DND-41 (cell line): ENCODE measurements around the gene CDS2.

Source experiments
- ATAC-seq: fragments of 200-7000 bp; cut with Tn5 transposase; 3 replicates; pipeline ENCODE4 v1.9.1; 2021; ENCODE audit warnings: low read depth; ENCODE audit not compliant: insufficient read depth
- DNase-seq: peaks from one replicate; pipeline ENCODE4 v3.0.0-alpha.2; 2020
- H2AFZ ChIP-seq: 2 replicates; pipeline ENCODE4 v1.6.0; 2012; ENCODE audit warnings: low read depth, low read length
- H3K27ac ChIP-seq: 2 replicates; pipeline ENCODE4 v1.5.1; 2012; ENCODE audit warnings: low read length, inconsistent platforms
- H3K27me3 ChIP-seq: fragments of 200-600 bp; sonication (generic); 2 replicates; pipeline ENCODE4 v1.6.0; 2012; ENCODE audit warnings: low read length, mild to moderate bottlenecking, inconsistent platforms; ENCODE audit not compliant: insufficient read depth, poor library complexity
- H3K36me3 ChIP-seq: 2 replicates; pipeline ENCODE4 v1.5.1; 2012; ENCODE audit warnings: low read length, inconsistent platforms; ENCODE audit not compliant: insufficient read depth
- H3K4me1 ChIP-seq: 2 replicates; pipeline ENCODE4 v1.5.1; 2012; ENCODE audit warnings: mild to moderate bottlenecking, low read length; ENCODE audit not compliant: insufficient read depth
- H3K4me2 ChIP-seq: 2 replicates; pipeline ENCODE4 v1.6.0; 2012; ENCODE audit warnings: mild to moderate bottlenecking, moderate library complexity, low read length, inconsistent platforms; ENCODE audit not compliant: insufficient read depth
- H3K4me3 ChIP-seq, 2 experiments: fragments of 200-600 bp in 1 of 2; shearing (Covaris generic) in 1 of 2; 2 replicates each; pipeline ENCODE4 v1.5.1; 2012 to 2016; ENCODE audit warnings: inconsistent platforms in 2 of 2, low read length in 2 of 2, mild to moderate bottlenecking in 2 of 2, low read depth in 1 of 2, moderate library complexity in 1 of 2
- H3K79me2 ChIP-seq: 2 replicates; pipeline ENCODE4 v1.6.0; 2012; ENCODE audit warnings: low read length, inconsistent platforms; ENCODE audit not compliant: insufficient read depth
- H3K9ac ChIP-seq: 2 replicates; pipeline ENCODE4 v1.6.0; 2012; ENCODE audit warnings: low read depth, mild to moderate bottlenecking, inconsistent platforms, low read length, moderate library complexity
- H3K9me3 ChIP-seq: 2 replicates; pipeline ENCODE4 v1.5.1; 2012; ENCODE audit warnings: low read length, moderate library complexity, mild to moderate bottlenecking, inconsistent platforms; ENCODE audit not compliant: insufficient read depth, severe bottlenecking
- H4K20me1 ChIP-seq: 2 replicates; pipeline ENCODE4 v1.6.0; 2012; ENCODE audit warnings: low read length; ENCODE audit not compliant: insufficient read depth
- CTCF ChIP-seq: IDR thresholded peaks from 2 replicates; pipeline ENCODE4 v1.5.1; 2012; ENCODE audit warnings: borderline replicate concordance, low read length, moderate library complexity, mild to moderate bottlenecking; ENCODE audit not compliant: poor library complexity, severe bottlenecking; ENCODE audit errors: extremely low read depth
- EZH2 ChIP-seq: IDR thresholded peaks from 3 replicates; pipeline ENCODE4 v1.6.1; 2012; ENCODE audit warnings: borderline replicate concordance, low read depth, mild to moderate bottlenecking, moderate library complexity, low read length, inconsistent platforms; ENCODE audit not compliant: severe bottlenecking

CDS2 gene

GRCh38 chr20:5153612-5154542 is 27.1 kb downstream of the CDS2 start:
- no peak for DNase-seq
- Histone ChIP-seq H3K9ac (no peak overlapping the region), H3K79me2 (peaks cover 99% of the 10 kb centered on the region), H3K36me3 (peaks cover 15% of the 10 kb centered on the region; the same call in 1 of the 2 replicates), H4K20me1 (peaks cover 68% of the 10 kb centered on the region), H3K4me2 (no peak overlapping the region), H2AFZ (no peak overlapping the region), H3K27me3 (no peaks in the 10 kb centered on the region), H3K9me3 (no peaks in the 10 kb centered on the region), H3K4me3 (no peak overlapping the region), H3K27ac (no peak overlapping the region), H3K4me1 (no peaks in the 10 kb centered on the region)
- TF ChIP-seq CTCF = no peak
- no peak for TF ChIP-seq EZH2
- ATAC-seq = no peak

- Histone ChIP-seq H3K9me3 (no peaks in the 10 kb centered on the region), H3K4me1 (no peaks in the 10 kb centered on the region), H4K20me1 (peaks cover 67% of the 10 kb centered on the region), H3K4me3 (no peak overlapping the region), H3K27me3 (no peaks in the 10 kb centered on the region), H3K79me2 (peaks cover 95% of the 10 kb centered on the region), H3K9ac (no peak overlapping the region), H3K36me3 (peaks cover 15% of the 10 kb centered on the region; the same call in 1 of the 2 replicates), H3K27ac (no peak overlapping the region), H2AFZ (no peak overlapping the region), H3K4me2 (no peak overlapping the region)
- TF ChIP-seq CTCF (no peak), EZH2 (no peak)
- DNase-seq = no peak
- ATAC-seq = no peak
Observed at GRCh38 chr20:5154543-5154925, 27.7 kb downstream of the CDS2 start.

GRCh38 chr20:5155404-5155803 is 28.6 kb downstream of the CDS2 start:
- Histone ChIP-seq H3K4me2 (no peak overlapping the region), H3K9ac (no peak overlapping the region), H2AFZ (no peak overlapping the region), H3K27ac (no peak overlapping the region), H3K9me3 (no peaks in the 10 kb centered on the region), H3K27me3 (no peaks in the 10 kb centered on the region), H3K4me3 (no peak overlapping the region), H3K79me2 (peaks cover 95% of the 10 kb centered on the region), H4K20me1 (peaks cover 67% of the 10 kb centered on the region), H3K4me1 (no peaks in the 10 kb centered on the region), H3K36me3 (peaks cover 15% of the 10 kb centered on the region; the same call in 1 of the 2 replicates)
- TF ChIP-seq CTCF (no peak), EZH2 (no peak)
- DNase-seq (no peak), ATAC-seq (no peak)
